GM21360 (cell line): ENCODE data around the gene TCEAL5.
"Not testable (repeated sequence)": the region's sequence is repeated elsewhere in the genome, so short reads cannot be mapped to it uniquely, and the experiment has no call there.

Experiments
- ATAC-seq: cut with Tn5 transposase; IDR thresholded peaks from one replicate; pipeline ENCODE4 v1.9.1; 2021; ENCODE audit warnings: mild to moderate bottlenecking, moderate library complexity; ENCODE audit not compliant: unreplicated experiment

TCEAL5 gene

GRCh38 chrX:103276581-103277002 is at the start of gene TCEAL5:
Gene TCEAL5 (minus strand): TSS chrX:103276750. CDS start chrX:103274563, 2,187 bp downstream.
- no peak for ATAC-seq

- ATAC-seq, result no peak
Observed at GRCh38 chrX:103311399-103311780, 34.8 kb upstream of the TCEAL5 start.

- peak; percentile 97 for ATAC-seq
Observed at GRCh38 chrX:103310555-103311398, 34.2 kb upstream of the TCEAL5 start, which contains the start of gene BEX2. Gene BEX2 (minus strand): TSS chrX:103310990. CDS start chrX:103309976, 1,014 bp downstream.

GRCh38 chrX:103309860-103310554 is 33.5 kb upstream of the TCEAL5 start:
- ATAC-seq, result no peak

GRCh38 chrX:103305666-103306065 is 29.1 kb upstream of the TCEAL5 start:
- not testable (repeated sequence) for ATAC-seq

GRCh38 chrX:103304705-103305104 is 28.2 kb upstream of the TCEAL5 start:
- no peak for ATAC-seq

- ATAC-seq, result no peak
Observed at GRCh38 chrX:103293118-103293517, 16.6 kb upstream of the TCEAL5 start.

GRCh38 chrX:103279624-103280023 is 3.1 kb upstream of the TCEAL5 start:
- no peak for ATAC-seq

GRCh38 chrX:103275947-103276567 is 493 bp downstream of the TCEAL5 start:
- no peak for ATAC-seq

- no peak for ATAC-seq
Observed at GRCh38 chrX:103274284-103274683, 2.3 kb downstream of the TCEAL5 start.

- no peak for ATAC-seq
Observed at GRCh38 chrX:103258275-103258674, 18.3 kb downstream of the TCEAL5 start.

GRCh38 chrX:103256651-103257050 is 19.9 kb downstream of the TCEAL5 start:
- ATAC-seq, result no peak

- ATAC-seq, result peak; percentile 95
Observed at GRCh38 chrX:103254921-103255493, 21.5 kb downstream of the TCEAL5 start, which contains the start of gene TCEAL8. Gene TCEAL8 (minus strand): TSS chrX:103255155. CDS start chrX:103253979, 1,176 bp downstream.

GRCh38 chrX:103254171-103254824 is 22.3 kb downstream of the TCEAL5 start:
- peak; percentile 44 for ATAC-seq

- ATAC-seq, result no peak
Observed at GRCh38 chrX:103253608-103254007, 22.9 kb downstream of the TCEAL5 start.

GRCh38 chrX:103250977-103251376 is 25.6 kb downstream of the TCEAL5 start:
- ATAC-seq, result no peak

GRCh38 chrX:103249805-103250204 is 26.7 kb downstream of the TCEAL5 start:
- no peak for ATAC-seq

GRCh38 chrX:103248553-103248952 is 28.0 kb downstream of the TCEAL5 start:
- ATAC-seq, result no peak

GRCh38 chrX:103240155-103240554 is 36.4 kb downstream of the TCEAL5 start:
- ATAC-seq, result no peak

- no peak for ATAC-seq
Observed at GRCh38 chrX:103236296-103236695, 40.3 kb downstream of the TCEAL5 start.
